Mucosa of stomach (tissue), 1 donor: Measurements from ENCODE around the gene TPBG.
"Not testable (repeated sequence)": the region's sequence is repeated elsewhere in the genome, so short reads cannot be mapped to it uniquely, and the experiment has no call there.

Experiments used
- H3K27me3 ChIP-seq: one replicate; pipeline ENCODE4 v1.7.0; 2013; ENCODE audit warnings: mild to moderate bottlenecking, low read length; ENCODE audit not compliant: control insufficient read depth, insufficient read depth
- H3K36me3 ChIP-seq: one replicate; pipeline ENCODE4 v1.7.0; 2013; ENCODE audit warnings: low read length; ENCODE audit not compliant: control insufficient read depth, insufficient read depth
- H3K4me1 ChIP-seq: one replicate; pipeline ENCODE4 v1.7.0; 2013; ENCODE audit warnings: mild to moderate bottlenecking, low read length; ENCODE audit not compliant: control insufficient read depth, insufficient read depth
- H3K4me3 ChIP-seq: one replicate; pipeline ENCODE4 v1.7.0; 2013; ENCODE audit warnings: low read length
- H3K9ac ChIP-seq: one replicate; pipeline ENCODE4 v1.7.0; 2013; ENCODE audit warnings: mild to moderate bottlenecking, low read length, moderate library complexity
- H3K9me3 ChIP-seq: one replicate; pipeline ENCODE4 v1.7.0; 2013; ENCODE audit warnings: mild to moderate bottlenecking, low read length, moderate library complexity; ENCODE audit not compliant: control insufficient read depth
- donor health status: Pancreatic carcinoma.

TPBG gene

DNA sequence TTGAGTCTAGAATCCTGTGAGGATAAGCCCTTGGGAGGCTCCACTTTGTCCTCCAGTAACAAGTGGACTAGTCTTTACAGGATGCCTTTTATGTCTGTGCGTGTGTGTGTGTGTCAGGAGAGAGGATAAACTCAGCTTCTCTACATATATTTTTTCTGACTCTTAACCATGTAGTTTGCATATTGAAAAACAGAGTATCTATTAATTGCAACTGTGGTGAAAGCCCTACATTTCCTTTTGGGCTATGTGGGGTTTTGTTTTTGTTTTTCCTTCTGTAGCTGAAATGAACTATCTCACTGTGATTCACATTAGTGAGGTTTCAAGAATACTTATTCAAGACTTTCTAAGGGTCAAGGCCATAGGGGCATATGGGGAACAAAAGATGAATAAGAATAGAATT lies 17.7 kb downstream of the TPBG start:
- Histone ChIP-seq H3K4me3 (no peak overlapping the region), H3K27me3 (no peaks in the 10 kb centered on the region), H3K9ac (no peak overlapping the region), H3K9me3 (no peaks in the 10 kb centered on the region), H3K36me3 (no peaks in the 10 kb centered on the region), H3K4me1 (no peaks in the 10 kb centered on the region)

GRCh38 chr6:82385102-82385501 lies 21.5 kb downstream of the TPBG start:
- no peak overlapping the region for H3K9ac ChIP-seq
- H3K4me1 ChIP-seq = no peaks in the 10 kb centered on the region
- no peak overlapping the region for H3K4me3 ChIP-seq
- no peaks in the 10 kb centered on the region for H3K27me3 ChIP-seq
- no peaks in the 10 kb centered on the region for H3K36me3 ChIP-seq
- H3K9me3 ChIP-seq = no peaks in the 10 kb centered on the region

- Histone ChIP-seq H3K36me3 (no peaks in the 10 kb centered on the region), H3K27me3 (no peaks in the 10 kb centered on the region), H3K9me3 (no peaks in the 10 kb centered on the region), H3K4me3 (no peak overlapping the region), H3K4me1 (no peaks in the 10 kb centered on the region), H3K9ac (no peak overlapping the region)
Observed at GRCh38 chr6:82385546-82385945, 21.9 kb downstream of the TPBG start.

DNA sequence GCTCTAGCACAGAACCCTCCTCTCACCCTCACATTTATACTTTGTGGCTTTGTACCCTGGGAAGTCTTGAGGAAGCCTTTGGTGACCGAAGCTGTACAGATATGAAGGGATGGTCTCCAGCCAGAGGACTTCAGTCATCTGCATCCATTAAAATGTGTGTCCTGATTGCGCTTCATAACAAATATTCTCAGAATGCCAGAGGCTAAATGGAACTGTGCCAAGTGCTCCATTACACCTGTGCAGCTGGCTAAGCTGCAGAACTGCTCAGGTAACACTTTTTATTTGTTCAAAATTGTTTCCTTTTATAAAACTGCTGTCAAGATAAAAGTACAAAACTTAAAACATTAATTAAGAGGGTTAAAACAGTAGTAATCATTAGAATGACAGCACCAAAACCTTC lies 22.3 kb downstream of the TPBG start:
- no peak overlapping the region for H3K4me3 ChIP-seq
- no peak overlapping the region for H3K9ac ChIP-seq
- no peaks in the 10 kb centered on the region for H3K4me1 ChIP-seq
- no peaks in the 10 kb centered on the region for H3K9me3 ChIP-seq
- no peaks in the 10 kb centered on the region for H3K27me3 ChIP-seq
- H3K36me3 ChIP-seq = no peaks in the 10 kb centered on the region

- H3K4me1 ChIP-seq, H3K4me3 ChIP-seq, H3K36me3 ChIP-seq, H3K9ac ChIP-seq, H3K9me3 ChIP-seq, H3K27me3 ChIP-seq: not testable (repeated sequence)
Observed at GRCh38 chr6:82394770-82395169, 31.2 kb downstream of the TPBG start.

DNA sequence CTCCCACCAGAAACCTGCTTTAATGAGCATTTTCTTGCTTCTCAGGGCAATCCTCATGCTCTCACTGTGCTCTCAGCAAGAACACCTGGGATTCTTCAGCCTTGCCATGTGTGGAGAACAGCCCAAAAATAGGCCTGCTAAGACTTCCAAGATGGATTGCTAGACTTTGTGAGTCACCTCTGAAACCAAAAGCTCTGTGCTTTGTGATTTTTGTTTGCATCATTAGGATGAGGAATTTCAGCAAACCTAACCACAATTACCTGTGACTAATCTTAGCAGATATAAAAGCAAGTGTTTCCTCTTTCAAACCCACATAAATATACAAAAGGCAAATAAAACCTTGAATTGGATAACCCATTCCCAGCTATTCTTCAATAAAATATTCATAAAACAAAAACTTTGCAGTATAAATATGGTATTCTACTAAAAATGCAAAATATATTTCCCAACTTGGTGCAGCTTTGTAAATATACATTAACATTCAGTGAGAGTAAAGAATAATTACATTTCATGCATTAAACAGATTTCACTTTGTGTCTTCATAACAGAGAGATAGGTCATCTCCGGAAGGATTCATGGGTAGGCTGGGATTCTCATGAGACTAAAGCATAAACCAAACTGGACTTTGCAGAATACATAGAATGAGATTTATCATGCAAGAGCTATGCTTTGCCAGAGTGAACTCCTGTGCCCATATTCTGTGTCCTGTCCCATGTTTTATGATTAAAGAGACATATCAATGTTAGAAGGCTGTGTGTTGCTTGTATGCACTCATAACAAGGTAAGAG lies 33.5 kb downstream of the TPBG start:
- no peaks in the 10 kb centered on the region for H3K4me1 ChIP-seq
- no peaks in the 10 kb centered on the region for H3K9me3 ChIP-seq
- no peaks in the 10 kb centered on the region for H3K27me3 ChIP-seq
- no peak overlapping the region for H3K9ac ChIP-seq
- no peak overlapping the region for H3K4me3 ChIP-seq
- no peaks in the 10 kb centered on the region for H3K36me3 ChIP-seq

GRCh38 chr6:82397962-82398692 lies 34.5 kb downstream of the TPBG start:
- Histone ChIP-seq H3K4me1 (no peaks in the 10 kb centered on the region), H3K4me3 (no peak overlapping the region), H3K36me3 (no peaks in the 10 kb centered on the region), H3K27me3 (no peaks in the 10 kb centered on the region), H3K9me3 (no peaks in the 10 kb centered on the region), H3K9ac (no peak overlapping the region)

DNA sequence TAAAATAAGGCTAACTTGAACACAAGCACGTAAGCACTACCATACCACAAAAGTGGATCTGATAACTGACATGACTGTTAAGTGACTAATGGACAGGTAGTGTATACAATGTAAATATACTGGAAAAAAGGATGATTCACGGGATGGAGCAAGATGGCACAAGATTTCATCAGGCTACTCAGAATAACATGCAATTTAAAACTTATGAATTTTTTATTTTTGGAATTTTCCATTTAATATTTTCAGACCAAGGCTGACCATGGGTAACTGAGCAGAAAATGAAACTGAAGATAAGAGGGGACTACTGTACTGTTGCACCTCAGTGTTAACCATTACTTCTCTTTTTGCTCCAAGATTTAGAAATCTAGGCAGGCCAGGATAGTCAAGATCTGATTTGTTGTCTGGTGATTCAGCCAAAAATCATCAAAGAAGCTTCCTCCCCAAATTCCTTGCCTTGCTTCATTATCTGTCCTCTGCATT lies 45.4 kb downstream of the TPBG start:
- H3K9ac ChIP-seq = no peak overlapping the region
- H3K4me1 ChIP-seq = no peaks in the 10 kb centered on the region
- no peak overlapping the region for H3K4me3 ChIP-seq
- no peaks in the 10 kb centered on the region for H3K27me3 ChIP-seq
- H3K36me3 ChIP-seq = no peaks in the 10 kb centered on the region
- no peaks in the 10 kb centered on the region for H3K9me3 ChIP-seq

GRCh38 chr6:82410151-82410648 lies 46.6 kb downstream of the TPBG start:
- no peaks in the 10 kb centered on the region for H3K4me1 ChIP-seq

GRCh38 chr6:82413868-82414267 lies 50.3 kb downstream of the TPBG start:
- no peaks in the 10 kb centered on the region for H3K4me1 ChIP-seq
- H3K36me3 ChIP-seq = no peaks in the 10 kb centered on the region
- H3K4me3 ChIP-seq = no peak overlapping the region
- no peaks in the 10 kb centered on the region for H3K9me3 ChIP-seq
- no peak overlapping the region for H3K9ac ChIP-seq
- H3K27me3 ChIP-seq = no peaks in the 10 kb centered on the region

More at GRCh38 chr6:82410151-82410648, 46.6 kb downstream of the TPBG start:
- Histone ChIP-seq H3K9me3 (no peaks in the 10 kb centered on the region), H3K27me3 (no peaks in the 10 kb centered on the region), H3K4me3 (no peak overlapping the region), H3K36me3 (no peaks in the 10 kb centered on the region), H3K9ac (no peak overlapping the region)

DNA sequence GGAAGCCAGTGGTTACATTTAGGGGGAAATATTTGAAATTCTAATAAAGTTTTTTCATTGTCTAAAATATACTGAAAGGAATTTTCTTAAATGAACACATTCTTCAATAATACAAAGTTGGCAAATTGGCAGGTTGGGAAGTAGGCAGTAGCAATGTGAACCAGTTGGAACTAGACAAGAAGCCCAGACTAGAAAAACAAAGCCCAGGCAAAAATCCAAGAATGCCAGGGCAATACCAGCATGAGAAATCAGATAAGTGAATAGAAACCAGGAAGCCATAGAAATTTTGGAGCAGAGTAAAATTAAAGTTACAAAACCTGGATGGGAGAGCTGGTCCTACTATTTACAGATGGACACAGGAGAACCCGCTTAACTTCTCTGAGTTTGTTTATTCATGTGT lies 52.2 kb downstream of the TPBG start:
- no peak overlapping the region for H3K9ac ChIP-seq
- no peaks in the 10 kb centered on the region for H3K36me3 ChIP-seq
- H3K4me3 ChIP-seq = no peak overlapping the region
- H3K4me1 ChIP-seq = no peaks in the 10 kb centered on the region
- no peaks in the 10 kb centered on the region for H3K27me3 ChIP-seq
- H3K9me3 ChIP-seq = no peaks in the 10 kb centered on the region

- H3K4me1 ChIP-seq = no peaks in the 10 kb centered on the region
- H3K36me3 ChIP-seq = no peaks in the 10 kb centered on the region
- H3K9me3 ChIP-seq = no peaks in the 10 kb centered on the region
- no peak overlapping the region for H3K9ac ChIP-seq
- no peak overlapping the region for H3K4me3 ChIP-seq
- no peaks in the 10 kb centered on the region for H3K27me3 ChIP-seq
Observed at GRCh38 chr6:82416346-82416745, 52.7 kb downstream of the TPBG start.
